ENCODE measurements around the gene MCAT. TPM values are rescaled to one million over a fixed set of nuclear protein-coding genes. Genes with fewer than 3 reads are reported as not detected.

Gene MCAT
- total and polyA plus RNA-seq, 2 of the 4 experiments (the other 2 are of a cell fraction) = 7.3 to 19.7 TPM

DNA sequence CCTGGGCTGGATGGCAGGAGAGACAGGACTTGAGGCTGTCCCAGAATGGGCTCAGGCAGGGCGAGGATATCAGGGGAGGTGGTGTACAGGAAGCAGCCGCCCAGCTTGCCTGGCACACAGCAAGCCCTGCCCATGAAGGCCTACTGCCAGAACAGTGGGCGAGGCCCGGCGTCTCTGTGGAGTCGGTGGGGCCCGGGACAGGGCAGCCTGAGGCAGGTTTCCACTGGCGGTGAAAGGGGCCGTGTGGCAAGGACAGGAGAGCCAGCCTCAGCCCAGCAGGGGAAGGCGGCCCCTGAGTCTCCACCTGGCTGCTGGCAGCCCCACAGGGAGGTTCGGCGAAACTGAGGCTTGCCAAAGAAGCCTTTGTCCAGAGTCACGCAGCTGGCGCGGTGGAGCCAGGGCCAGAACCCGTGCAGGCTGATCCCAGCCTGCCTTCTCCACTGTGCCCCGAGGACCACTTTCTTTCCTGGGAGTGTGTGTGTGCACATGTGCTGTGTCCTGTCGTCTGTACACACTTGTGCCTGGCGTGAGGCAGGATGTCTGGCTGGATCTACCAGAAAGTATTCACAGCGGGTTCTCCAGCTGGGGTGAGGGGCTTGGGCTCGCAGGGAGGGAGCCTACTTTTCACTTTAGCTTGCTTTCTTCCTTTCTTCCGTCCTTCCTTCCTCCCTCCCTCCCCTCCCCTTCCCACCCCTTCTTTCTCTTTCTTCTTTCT lies 9.3 kb upstream of the MCAT start:
- Histone ChIP-seq H3K18ac (ENCODE audit: low read depth, low read length) (peak overlapping the region; percentile 62), H3K9ac (ENCODE audit: low read depth, low read length) (peak overlapping the region; percentile 71), H3K4me2 (ENCODE audit: low read depth, low read length) (peak overlapping the region; percentile 98), H3K9me3 (ENCODE audit: control insufficient read depth, insufficient read depth, low read length) (no peaks in the 10 kb centered on the region), H3K56ac (ENCODE audit: extremely low read depth, insufficient read depth, low read length) (peak overlapping the region; percentile 35; the same call in 1 of the 2 replicates), H3K4me1 (ENCODE audit: control insufficient read depth, insufficient read depth, low read length) (peaks cover 11% of the 10 kb centered on the region), H2AFZ (replicated peaks; ENCODE audit: low read length, poor library complexity) (peak overlapping the region; percentile 96), H3K36me3 (ENCODE audit: control insufficient read depth, insufficient read depth, low read length) (peaks cover 2% of the 10 kb centered on the region; the same call in 1 of the 2 replicates), H4K8ac (ENCODE audit: low read depth in 2 of 2, low read length in 2 of 2) (peak overlapping the region; percentile 32 to 72), H2AK5ac (ENCODE audit: low read depth, low read length) (peak overlapping the region; percentile 71), H4K91ac (ENCODE audit: insufficient read depth, low read depth, low read length) (peak overlapping the region; percentile 76), H3K9me1 (ENCODE audit: insufficient read depth, low read length) (peaks cover 13% of the 10 kb centered on the region; the same call in 1 of the 2 replicates), H3K79me1 (ENCODE audit: low read depth in 1 of 2, low read length in 2 of 2) (peaks cover 7 to 59% of the 10 kb centered on the region in 2 experiments), H4K5ac (ENCODE audit: low read depth, low read length) (peak overlapping the region; percentile 78), H4K20me1 (ENCODE audit: insufficient read depth, low read length) (peaks cover 31% of the 10 kb centered on the region), H3K27me3 (ENCODE audit: control insufficient read depth, insufficient read depth, low read length) (no peaks in the 10 kb centered on the region), H3K14ac (replicated peaks; ENCODE audit: low read depth, low read length) (peak overlapping the region; percentile 89), H2BK120ac (ENCODE audit: low read depth, low read length) (peak overlapping the region; percentile 44), H3K27ac (ENCODE audit: insufficient read depth, low read length) (peak overlapping the region; percentile 82), H2BK20ac (ENCODE audit: low read depth, low read length) (no peak overlapping the region; the same call in 1 of the 2 replicates), H2BK5ac (ENCODE audit: low read depth, low read length, poor library complexity, severe bottlenecking) (peak overlapping the region; percentile 61), H3K23ac (ENCODE audit: low read depth, low read length) (peak overlapping the region; percentile 58), H3K4me3 (ENCODE audit: insufficient read depth, low read depth, low read length) (peak overlapping the region; percentile 76), H3K4ac (ENCODE audit: low read depth, low read length) (peak overlapping the region; percentile 84), H2BK15ac (ENCODE audit: low read depth, low read length) (no peak overlapping the region), H2AK9ac (replicated peaks; ENCODE audit: low read depth, low read length, poor library complexity) (peak overlapping the region; percentile 91)
- in situ Hi-C loops (cut with MboI; ENCODE audit: low sequenced_read_pairs) = no loop called here
- BruUV-seq (replicated peaks) = no TSS peak
- CTCF ChIA-PET = interaction anchor here (0.7 kb wide), 1 partner anchor 35 kb away, joined by 3 read pairs; no protein-coding TSS in a partner anchor
- peak; percentile 51; the same call in 1 of the 2 replicates for TF ChIP-seq MXI1 (IDR thresholded peaks at IDR 0.05; ENCODE audit: borderline replicate concordance, low read depth, low read length)
- TF ChIP-seq USF2 (IDR thresholded peaks at IDR 0.05; ENCODE audit: low read depth, low read length) = no peak
- dilution Hi-C loops (cut with HindIII; ENCODE audit: low sequenced_read_pairs, unreplicated experiment) = no loop called here
- intact Hi-C loops (cut with micrococcal nuclease) = no loop called here
- DNase-seq (peak; percentile 22), ATAC-seq (ENCODE audit: low read depth) (peak; percentile 58)
- 40% methylated on average over 9 of the region's 22 CpGs; no CpG with 5 or more reads in 1 of the 2 experiments for WGBS, 2 experiments (ENCODE audit: extremely low coverage in 2 of 2, insufficient read length in 1 of 2)
- POLR2A ChIA-PET (ENCODE audit: unreplicated experiment) = no interaction called here

All from IMR-90 (cell line).